ENCODE data around the gene TJP1.
"Not testable (repeated sequence)": the region's sequence is repeated elsewhere in the genome, so short reads cannot be mapped to it uniquely, and the experiment has no call there.

The TJP1 gene

DNA sequence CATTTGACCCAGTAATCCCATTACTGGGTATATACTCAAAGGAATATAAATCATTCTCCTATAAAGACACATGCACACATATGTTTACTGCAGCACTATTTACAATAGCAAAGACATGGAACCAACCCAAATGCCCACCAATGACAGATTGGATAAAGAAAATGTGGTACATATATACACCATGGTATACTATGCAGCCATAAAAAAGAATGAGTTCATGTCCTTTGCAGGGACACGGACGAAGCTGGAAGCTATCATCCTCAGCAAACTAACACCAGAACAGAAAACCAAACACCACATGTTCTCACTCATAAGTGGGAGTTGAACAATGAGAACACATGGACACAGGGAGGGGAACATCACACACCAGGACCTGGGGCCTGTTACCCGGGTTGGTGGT lies 4.8 kb downstream of the TJP1 start:
- H3K27ac ChIP-seq (ENCODE audit: extremely low read depth, low read depth, low read length); H3K9me3 ChIP-seq (ENCODE audit: control insufficient read depth, insufficient read depth, low read depth, low read length); H3K36me3 ChIP-seq (ENCODE audit: control insufficient read depth in 2 of 2, insufficient read depth in 1 of 2, low read length in 2 of 2); H3K4me3 ChIP-seq (ENCODE audit: low read depth, low read length); POLR2A ChIA-PET; CTCF ChIA-PET: not testable (repeated sequence)
- H3K4me1 ChIP-seq (ENCODE audit: control insufficient read depth, insufficient read depth, low read length), result peaks cover 18% of the 10 kb centered on the region
- peak; percentile 80 for TF ChIP-seq ZNF146 (tag by site-specific recombination; IDR thresholded peaks at IDR 0.05)

DNA sequence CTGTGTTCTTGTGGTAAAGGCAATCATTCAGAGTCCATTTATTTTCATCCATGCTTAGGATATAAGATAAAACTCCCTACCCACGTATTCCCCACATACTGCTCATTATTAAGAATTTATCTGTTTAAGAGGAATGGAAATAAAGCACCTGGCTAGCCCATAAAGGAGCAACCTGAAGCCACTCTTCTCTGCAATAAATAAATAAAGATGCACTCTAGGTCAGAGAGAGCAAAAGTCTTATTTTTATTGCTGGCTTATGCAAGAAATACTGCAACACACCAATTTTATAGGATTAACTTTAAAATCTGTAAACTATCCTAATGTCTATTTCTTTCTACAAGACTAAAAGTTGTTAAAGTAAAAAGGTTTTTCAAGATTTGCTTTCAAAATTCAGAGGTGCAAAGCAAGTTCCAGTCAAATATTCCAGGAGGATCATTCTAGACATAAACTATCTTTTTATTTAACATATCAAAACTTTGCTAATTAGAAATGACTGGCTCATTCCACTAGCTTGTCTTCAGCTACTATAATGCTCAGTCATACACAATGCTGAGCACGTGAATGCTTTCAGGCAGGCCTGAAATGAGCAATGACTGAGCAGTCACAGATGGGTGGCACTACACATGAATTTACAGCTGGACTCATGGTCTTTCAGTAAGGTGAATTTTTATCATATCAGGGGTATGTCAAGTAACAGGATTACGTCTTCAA lies 7.1 kb downstream of the TJP1 start:
- no peak for TF ChIP-seq ZNF837 (tag by site-specific recombination; IDR thresholded peaks at IDR 0.05)
- no peak for TF ChIP-seq ZNF19 (tag by site-specific recombination; IDR thresholded peaks at IDR 0.05; ENCODE audit: low read depth)
- TF ChIP-seq ZNF274 (IDR thresholded peaks at IDR 0.05; ENCODE audit: low read length), result no peak
- TF ChIP-seq ZNF274 (tag by site-specific recombination; IDR thresholded peaks at IDR 0.05; ENCODE audit: borderline replicate concordance), result no peak
- TF ChIP-seq ZNF660 (tag by site-specific recombination; IDR thresholded peaks at IDR 0.05), result peak; percentile 33; the same call in 1 of the 2 replicates
- 0 out of 2 replicates have a peak, but pooled peaks have one; percentile 27 for TF ChIP-seq ZBTB17 (tag by site-specific recombination; IDR thresholded peaks at IDR 0.05)
- TF ChIP-seq FEZF1 (tag by site-specific recombination; IDR thresholded peaks at IDR 0.05), result peak; percentile 93
- TF ChIP-seq, protein P1, sequence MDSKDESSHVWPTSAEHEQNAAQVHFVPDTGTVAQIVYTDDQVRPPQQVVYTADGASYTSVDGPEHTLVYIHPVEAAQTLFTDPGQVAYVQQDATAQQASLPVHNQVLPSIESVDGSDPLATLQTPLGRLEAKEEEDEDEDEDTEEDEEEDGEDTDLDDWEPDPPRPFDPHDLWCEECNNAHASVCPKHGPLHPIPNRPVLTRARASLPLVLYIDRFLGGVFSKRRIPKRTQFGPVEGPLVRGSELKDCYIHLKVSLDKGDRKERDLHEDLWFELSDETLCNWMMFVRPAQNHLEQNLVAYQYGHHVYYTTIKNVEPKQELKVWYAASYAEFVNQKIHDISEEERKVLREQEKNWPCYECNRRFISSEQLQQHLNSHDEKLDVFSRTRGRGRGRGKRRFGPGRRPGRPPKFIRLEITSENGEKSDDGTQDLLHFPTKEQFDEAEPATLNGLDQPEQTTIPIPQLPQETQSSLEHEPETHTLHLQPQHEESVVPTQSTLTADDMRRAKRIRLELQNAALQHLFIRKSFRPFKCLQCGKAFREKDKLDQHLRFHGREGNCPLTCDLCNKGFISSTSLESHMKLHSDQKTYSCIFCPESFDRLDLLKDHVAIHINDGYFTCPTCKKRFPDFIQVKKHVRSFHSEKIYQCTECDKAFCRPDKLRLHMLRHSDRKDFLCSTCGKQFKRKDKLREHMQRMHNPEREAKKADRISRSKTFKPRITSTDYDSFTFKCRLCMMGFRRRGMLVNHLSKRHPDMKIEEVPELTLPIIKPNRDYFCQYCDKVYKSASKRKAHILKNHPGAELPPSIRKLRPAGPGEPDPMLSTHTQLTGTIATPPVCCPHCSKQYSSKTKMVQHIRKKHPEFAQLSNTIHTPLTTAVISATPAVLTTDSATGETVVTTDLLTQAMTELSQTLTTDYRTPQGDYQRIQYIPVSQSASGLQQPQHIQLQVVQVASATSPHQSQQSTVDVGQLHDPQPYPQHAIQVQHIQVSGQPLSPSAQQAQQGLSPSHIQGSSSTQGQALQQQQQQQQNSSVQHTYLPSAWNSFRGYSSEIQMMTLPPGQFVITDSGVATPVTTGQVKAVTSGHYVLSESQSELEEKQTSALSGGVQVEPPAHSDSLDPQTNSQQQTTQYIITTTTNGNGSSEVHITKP (tag by site-specific recombination; IDR thresholded peaks at IDR 0.05), result no peak
- TF ChIP-seq ZBTB20 (tag by site-specific recombination; IDR thresholded peaks at IDR 0.05), result no peak
- Histone ChIP-seq H3K36me3 (ENCODE audit: control insufficient read depth in 2 of 2, insufficient read depth in 1 of 2, low read length in 2 of 2) (no peaks in the 10 kb centered on the region), H3K27ac (ENCODE audit: extremely low read depth, low read depth, low read length) (peak overlapping the region; percentile 28; the same call in 1 of the 2 replicates), H3K9me3 (ENCODE audit: control insufficient read depth, insufficient read depth, low read depth, low read length) (no peaks in the 10 kb centered on the region), H3K4me3 (ENCODE audit: low read depth, low read length) (no peak overlapping the region), H3K4me1 (ENCODE audit: control insufficient read depth, insufficient read depth, low read length) (peaks cover 18% of the 10 kb centered on the region)
- CTCF ChIA-PET, result interaction anchor here (0.7 to 5.0 kb wide), 2 partner anchors 9 to 111 kb away, joined by 4 to 26 read pairs; no protein-coding TSS in a partner anchor
- POLR2A ChIA-PET, result no interaction called here

DNA sequence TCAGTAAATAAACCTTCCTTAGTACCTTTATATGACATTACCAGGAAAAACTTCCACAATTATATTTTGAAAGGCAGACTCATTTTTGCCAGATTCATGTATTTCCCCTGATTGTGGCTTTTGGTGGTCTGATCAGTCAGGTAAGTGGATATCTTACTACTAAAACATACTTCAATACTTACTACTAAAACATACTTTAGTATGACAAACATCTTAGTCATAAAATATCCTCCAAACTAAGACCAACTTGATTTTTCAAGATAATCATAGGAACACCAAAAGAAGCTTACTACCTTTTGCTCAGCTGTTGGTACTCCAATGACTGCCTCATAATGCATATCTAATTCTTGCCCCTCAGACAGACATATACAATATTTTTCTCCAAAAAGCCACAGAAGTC lies 9.3 kb downstream of the TJP1 start:
- Histone ChIP-seq H3K36me3 (ENCODE audit: control insufficient read depth in 2 of 2, insufficient read depth in 1 of 2, low read length in 2 of 2) (no peaks in the 10 kb centered on the region), H3K4me1 (ENCODE audit: control insufficient read depth, insufficient read depth, low read length) (peaks cover 18% of the 10 kb centered on the region), H3K9me3 (ENCODE audit: control insufficient read depth, insufficient read depth, low read depth, low read length) (no peaks in the 10 kb centered on the region), H3K4me3 (ENCODE audit: low read depth, low read length) (no peak overlapping the region), H3K27ac (ENCODE audit: extremely low read depth, low read depth, low read length) (no peak overlapping the region)
- TF ChIP-seq ZNF629 (tag by site-specific recombination; IDR thresholded peaks at IDR 0.05) (no peak), ZNF121 (tag by site-specific recombination; IDR thresholded peaks at IDR 0.05) (no peak), ZNF140 (tag by site-specific recombination; IDR thresholded peaks at IDR 0.05) (no peak), ZNF175 (tag by site-specific recombination; IDR thresholded peaks at IDR 0.05) (no peak), GFI1B (tag by site-specific recombination; IDR thresholded peaks at IDR 0.05) (no peak), KLF9 (tag by site-specific recombination; IDR thresholded peaks at IDR 0.05; ENCODE audit: low read depth) (no peak), BCL11B (tag by site-specific recombination; IDR thresholded peaks at IDR 0.05; ENCODE audit: low read depth) (no peak), MYNN (tag by site-specific recombination; IDR thresholded peaks at IDR 0.05; ENCODE audit: borderline replicate concordance) (no peak), ZNF394 (tag by site-specific recombination; IDR thresholded peaks at IDR 0.05; ENCODE audit: borderline replicate concordance) (no peak)
- TF ChIP-seq, protein P2, sequence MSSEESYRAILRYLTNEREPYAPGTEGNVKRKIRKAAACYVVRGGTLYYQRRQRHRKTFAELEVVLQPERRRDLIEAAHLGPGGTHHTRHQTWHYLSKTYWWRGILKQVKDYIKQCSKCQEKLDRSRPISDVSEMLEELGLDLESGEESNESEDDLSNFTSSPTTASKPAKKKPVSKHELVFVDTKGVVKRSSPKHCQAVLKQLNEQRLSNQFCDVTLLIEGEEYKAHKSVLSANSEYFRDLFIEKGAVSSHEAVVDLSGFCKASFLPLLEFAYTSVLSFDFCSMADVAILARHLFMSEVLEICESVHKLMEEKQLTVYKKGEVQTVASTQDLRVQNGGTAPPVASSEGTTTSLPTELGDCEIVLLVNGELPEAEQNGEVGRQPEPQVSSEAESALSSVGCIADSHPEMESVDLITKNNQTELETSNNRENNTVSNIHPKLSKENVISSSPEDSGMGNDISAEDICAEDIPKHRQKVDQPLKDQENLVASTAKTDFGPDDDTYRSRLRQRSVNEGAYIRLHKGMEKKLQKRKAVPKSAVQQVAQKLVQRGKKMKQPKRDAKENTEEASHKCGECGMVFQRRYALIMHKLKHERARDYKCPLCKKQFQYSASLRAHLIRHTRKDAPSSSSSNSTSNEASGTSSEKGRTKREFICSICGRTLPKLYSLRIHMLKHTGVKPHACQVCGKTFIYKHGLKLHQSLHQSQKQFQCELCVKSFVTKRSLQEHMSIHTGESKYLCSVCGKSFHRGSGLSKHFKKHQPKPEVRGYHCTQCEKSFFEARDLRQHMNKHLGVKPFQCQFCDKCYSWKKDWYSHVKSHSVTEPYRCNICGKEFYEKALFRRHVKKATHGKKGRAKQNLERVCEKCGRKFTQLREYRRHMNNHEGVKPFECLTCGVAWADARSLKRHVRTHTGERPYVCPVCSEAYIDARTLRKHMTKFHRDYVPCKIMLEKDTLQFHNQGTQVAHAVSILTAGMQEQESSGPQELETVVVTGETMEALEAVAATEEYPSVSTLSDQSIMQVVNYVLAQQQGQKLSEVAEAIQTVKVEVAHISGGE (tag by site-specific recombination; conservative IDR thresholded peaks at IDR 0.05; ENCODE audit: low read depth), result no peak
- TF ChIP-seq, protein P3, sequence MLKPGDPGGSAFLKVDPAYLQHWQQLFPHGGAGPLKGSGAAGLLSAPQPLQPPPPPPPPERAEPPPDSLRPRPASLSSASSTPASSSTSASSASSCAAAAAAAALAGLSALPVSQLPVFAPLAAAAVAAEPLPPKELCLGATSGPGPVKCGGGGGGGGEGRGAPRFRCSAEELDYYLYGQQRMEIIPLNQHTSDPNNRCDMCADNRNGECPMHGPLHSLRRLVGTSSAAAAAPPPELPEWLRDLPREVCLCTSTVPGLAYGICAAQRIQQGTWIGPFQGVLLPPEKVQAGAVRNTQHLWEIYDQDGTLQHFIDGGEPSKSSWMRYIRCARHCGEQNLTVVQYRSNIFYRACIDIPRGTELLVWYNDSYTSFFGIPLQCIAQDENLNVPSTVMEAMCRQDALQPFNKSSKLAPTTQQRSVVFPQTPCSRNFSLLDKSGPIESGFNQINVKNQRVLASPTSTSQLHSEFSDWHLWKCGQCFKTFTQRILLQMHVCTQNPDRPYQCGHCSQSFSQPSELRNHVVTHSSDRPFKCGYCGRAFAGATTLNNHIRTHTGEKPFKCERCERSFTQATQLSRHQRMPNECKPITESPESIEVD (tag by site-specific recombination; IDR thresholded peaks at IDR 0.05), result no peak
- TF ChIP-seq, protein P4, sequence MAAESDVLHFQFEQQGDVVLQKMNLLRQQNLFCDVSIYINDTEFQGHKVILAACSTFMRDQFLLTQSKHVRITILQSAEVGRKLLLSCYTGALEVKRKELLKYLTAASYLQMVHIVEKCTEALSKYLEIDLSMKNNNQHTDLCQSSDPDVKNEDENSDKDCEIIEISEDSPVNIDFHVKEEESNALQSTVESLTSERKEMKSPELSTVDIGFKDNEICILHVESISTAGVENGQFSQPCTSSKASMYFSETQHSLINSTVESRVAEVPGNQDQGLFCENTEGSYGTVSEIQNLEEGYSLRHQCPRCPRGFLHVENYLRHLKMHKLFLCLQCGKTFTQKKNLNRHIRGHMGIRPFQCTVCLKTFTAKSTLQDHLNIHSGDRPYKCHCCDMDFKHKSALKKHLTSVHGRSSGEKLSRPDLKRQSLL (tag by site-specific recombination; IDR thresholded peaks at IDR 0.05), result no peak
- ChIA-PET CTCF (interaction anchor here (5.0 kb wide), 1 partner anchor 113 kb away, joined by 26 read pairs; no protein-coding TSS in a partner anchor), POLR2A (no interaction called here)
